Astrocyte of the cerebellum (primary cell): ENCODE measurements around the gene H19.

ENCODE experiments used
- DNase-seq: peaks from one replicate; pipeline ENCODE4 v3.0.0-alpha.2; 2011; ENCODE audit warnings: low read depth
- H3K4me3 ChIP-seq: 2 replicates; pipeline ENCODE4 v1.5.1; 2011; ENCODE audit warnings: mild to moderate bottlenecking, low read depth, low read length, moderate library complexity
- in situ Hi-C: cut with HindIII; loops from 2 replicates; pipeline ENCODE4 v1.10.0; 2017; ENCODE audit warnings: low sequenced_read_pairs
- TF ChIP-seq, protein P1 (sequence below): IDR thresholded peaks from 2 replicates; pipeline ENCODE4 v1.5.1; 2012; ENCODE audit warnings: low read length, low read depth, moderate library complexity, mild to moderate bottlenecking; ENCODE audit errors: missing control alignments

Gene H19

GRCh38 chr11:1968454-1969002 is 29.1 kb downstream of the H19 start:
- in situ Hi-C loops = no loop called here
- TF ChIP-seq, protein P1, sequence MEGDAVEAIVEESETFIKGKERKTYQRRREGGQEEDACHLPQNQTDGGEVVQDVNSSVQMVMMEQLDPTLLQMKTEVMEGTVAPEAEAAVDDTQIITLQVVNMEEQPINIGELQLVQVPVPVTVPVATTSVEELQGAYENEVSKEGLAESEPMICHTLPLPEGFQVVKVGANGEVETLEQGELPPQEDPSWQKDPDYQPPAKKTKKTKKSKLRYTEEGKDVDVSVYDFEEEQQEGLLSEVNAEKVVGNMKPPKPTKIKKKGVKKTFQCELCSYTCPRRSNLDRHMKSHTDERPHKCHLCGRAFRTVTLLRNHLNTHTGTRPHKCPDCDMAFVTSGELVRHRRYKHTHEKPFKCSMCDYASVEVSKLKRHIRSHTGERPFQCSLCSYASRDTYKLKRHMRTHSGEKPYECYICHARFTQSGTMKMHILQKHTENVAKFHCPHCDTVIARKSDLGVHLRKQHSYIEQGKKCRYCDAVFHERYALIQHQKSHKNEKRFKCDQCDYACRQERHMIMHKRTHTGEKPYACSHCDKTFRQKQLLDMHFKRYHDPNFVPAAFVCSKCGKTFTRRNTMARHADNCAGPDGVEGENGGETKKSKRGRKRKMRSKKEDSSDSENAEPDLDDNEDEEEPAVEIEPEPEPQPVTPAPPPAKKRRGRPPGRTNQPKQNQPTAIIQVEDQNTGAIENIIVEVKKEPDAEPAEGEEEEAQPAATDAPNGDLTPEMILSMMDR = no peak
- DNase-seq = no peak
- H3K4me3 ChIP-seq = no peak overlapping the region

DNA sequence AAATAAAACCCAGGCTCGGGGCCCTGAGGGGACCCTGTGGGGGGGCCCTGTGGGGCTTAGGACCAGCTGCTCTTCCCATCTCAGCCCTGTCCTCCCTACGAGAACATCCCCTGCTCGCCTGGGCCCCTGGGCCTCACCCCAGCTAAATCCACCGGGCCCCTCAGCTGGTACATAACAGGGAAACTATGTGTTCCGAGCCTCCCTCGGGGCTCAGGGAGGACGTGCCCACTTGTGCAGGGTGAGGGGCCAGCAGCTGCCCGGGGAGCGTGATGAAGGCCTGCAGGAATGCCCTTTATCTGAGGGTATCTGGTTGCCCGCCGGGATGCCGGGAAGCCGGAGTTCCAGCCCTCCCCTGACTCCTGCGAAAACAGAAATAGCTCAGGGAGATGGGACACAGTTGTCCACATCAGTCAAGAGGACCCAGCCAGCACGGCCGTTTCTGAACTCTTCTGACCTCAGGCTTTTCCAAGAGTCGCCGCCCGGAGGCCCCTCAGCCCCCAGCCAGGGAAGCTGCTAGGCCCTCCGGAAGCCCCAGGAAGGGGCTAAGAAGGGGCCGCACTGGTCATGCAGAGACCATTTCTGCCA is 29.9 kb downstream of the H19 start:
- H3K4me3 ChIP-seq = no peak overlapping the region
- DNase-seq = no peak
- TF ChIP-seq, protein P1 = no peak
- in situ Hi-C loops = no loop called here

DNA sequence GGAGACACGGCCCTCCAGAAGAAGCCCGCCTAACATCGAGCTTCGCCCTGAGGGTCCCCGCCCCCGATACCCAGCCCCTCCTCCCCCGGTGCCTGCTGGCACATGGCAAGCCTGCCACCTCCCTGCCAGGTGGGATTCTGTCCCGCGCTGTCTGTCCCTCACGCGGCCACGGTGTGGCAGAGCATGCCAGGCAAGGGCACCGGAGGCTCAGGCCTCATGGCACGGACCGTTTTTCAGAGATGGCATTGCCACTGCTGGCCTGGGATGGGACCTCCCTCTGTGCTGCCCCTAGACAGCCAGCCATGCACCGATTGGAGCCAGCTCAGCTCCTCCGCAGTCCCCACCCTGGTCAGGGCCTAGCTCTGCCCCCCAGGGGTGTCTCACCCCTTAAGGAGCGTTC is 31.1 kb downstream of the H19 start:
- TF ChIP-seq, protein P1 = no peak
- in situ Hi-C loops = no loop called here
- H3K4me3 ChIP-seq = no peak overlapping the region
- DNase-seq = no peak

- H3K4me3 ChIP-seq = no peak overlapping the region
- no peak for DNase-seq
- in situ Hi-C loops = no loop called here
- TF ChIP-seq, protein P1 = no peak
Measured at GRCh38 chr11:1964955-1965354, 32.7 kb downstream of the H19 start.

GRCh38 chr11:1964348-1964747 is 33.3 kb downstream of the H19 start:
- in situ Hi-C loops = no loop called here
- no peak overlapping the region for H3K4me3 ChIP-seq
- TF ChIP-seq, protein P1 = no peak
- no peak for DNase-seq

- TF ChIP-seq, protein P1 = no peak
- H3K4me3 ChIP-seq = no peak overlapping the region
- DNase-seq = no peak
- in situ Hi-C loops = no loop called here
Measured at GRCh38 chr11:1963864-1964263, 33.8 kb downstream of the H19 start.

DNA sequence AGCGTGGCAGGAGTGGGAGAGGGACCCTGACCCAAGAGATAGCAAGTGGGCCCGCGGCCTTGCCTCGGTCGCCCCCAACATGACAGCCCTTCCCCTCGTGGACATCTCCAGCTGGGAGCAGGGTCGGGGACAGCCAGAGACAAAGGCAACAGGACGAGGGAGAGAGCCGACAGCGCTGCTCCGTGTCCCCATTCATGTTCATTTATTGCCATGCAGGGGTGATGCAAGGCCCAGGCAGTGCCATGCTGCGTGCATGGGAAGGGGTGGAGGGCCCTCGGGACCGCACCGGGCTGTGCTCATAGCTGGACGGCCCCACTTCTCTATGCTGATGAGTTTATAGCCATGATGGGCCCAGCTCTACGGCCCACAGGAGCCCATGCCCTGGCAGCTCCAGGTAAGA is 37.9 kb downstream of the H19 start:
- in situ Hi-C loops = no loop called here

More for the DNA sequence above, 37.9 kb downstream of the H19 start:
- DNase-seq = no peak
- no peak overlapping the region for H3K4me3 ChIP-seq
- TF ChIP-seq, protein P1 = no peak
